ENCODE data around the gene GALR2. TPM values are rescaled to one million over a fixed set of nuclear protein-coding genes. Genes with fewer than 3 reads are reported as not detected.

The GALR2 gene
- total RNA-seq, 4 donors from 2014 or later = not detected

GRCh38 chr17:76078860-76079534 lies 4.4 kb downstream of the GALR2 start, which contains the start of gene ZACN:
TSS of gene ZACN (plus strand) at chr17:76079182. CDS start at chr17:76079265, 83 bp downstream.
- Histone ChIP-seq H3K36me3 (no peaks in the 10 kb centered on the region), H3K9me3 (no peaks in the 10 kb centered on the region), H3K27me3 (peaks cover 33 to 41% of the 10 kb centered on the region in 2 donors), H3K4me1 (peaks cover 0 to 13% of the 10 kb centered on the region in 2 donors), H3K4me3 (no peak within 1 kb of the TSS), H3K27ac (no peak within 1 kb of the TSS)
- intact Hi-C loops (cut with DNase I; ENCODE audit: low total_unique reads) = no loop called here
- DNase-seq = no peak
- TF ChIP-seq POLR2A (IDR thresholded peaks at IDR 0.05) = no peak
- TF ChIP-seq CTCF (IDR thresholded peaks at IDR 0.05) = no peak

- no peak for DNase-seq
- intact Hi-C loops (cut with DNase I; ENCODE audit: low total_unique reads) = no loop called here
- Histone ChIP-seq H3K9me3 (no peaks in the 10 kb centered on the region), H3K4me1 (peaks cover 0 to 10% of the 10 kb centered on the region in 2 donors), H3K36me3 (no peaks in the 10 kb centered on the region), H3K4me3 (no peak overlapping the region), H3K27me3 (peaks cover 28 to 36% of the 10 kb centered on the region in 2 donors), H3K27ac (no peak overlapping the region)
- TF ChIP-seq POLR2A (IDR thresholded peaks at IDR 0.05) = no peak
- TF ChIP-seq CTCF (IDR thresholded peaks at IDR 0.05) = no peak
Measured at GRCh38 chr17:76079535-76079955, 5.0 kb downstream of the GALR2 start.

- Histone ChIP-seq H3K9me3 (no peaks in the 10 kb centered on the region), H3K4me3 (no peak overlapping the region), H3K4me1 (peaks cover 0 to 4% of the 10 kb centered on the region in 2 donors), H3K27me3 (peaks cover 22 to 33% of the 10 kb centered on the region in 2 donors), H3K27ac (no peak overlapping the region), H3K36me3 (no peaks in the 10 kb centered on the region)
- TF ChIP-seq POLR2A (IDR thresholded peaks at IDR 0.05) (no peak), CTCF (IDR thresholded peaks at IDR 0.05) (no peak)
- intact Hi-C loops (cut with DNase I; ENCODE audit: low total_unique reads) = no loop called here
- DNase-seq = no peak
Measured at GRCh38 chr17:76079956-76080767, 5.6 kb downstream of the GALR2 start.

- Histone ChIP-seq H3K9me3 (no peaks in the 10 kb centered on the region), H3K4me1 (no peaks in the 10 kb centered on the region), H3K27ac (no peak overlapping the region), H3K27me3 (peaks cover 15 to 27% of the 10 kb centered on the region in 2 donors), H3K4me3 (no peak overlapping the region), H3K36me3 (no peaks in the 10 kb centered on the region)
- no peak for TF ChIP-seq CTCF (IDR thresholded peaks at IDR 0.05)
- TF ChIP-seq POLR2A (IDR thresholded peaks at IDR 0.05) = no peak
- intact Hi-C loops (cut with DNase I; ENCODE audit: low total_unique reads) = no loop called here
- DNase-seq = no peak
Measured at GRCh38 chr17:76080768-76081287, 6.2 kb downstream of the GALR2 start.

Measured in uterus (tissue), 4 donors.